Stimulated activated naive CD8-positive, alpha-beta T cell treated with anti-CD3 and anti-CD28 coated beads, Interleukin-15, Interleukin-2, amounts not matched to agents 100 ng/mL and 50 ng/mL, for 24 hours (primary cell): ENCODE data around the gene FBXL3.
A peak's percentile ranks its signal among the peaks of the same experiment; 100 is the strongest.
"Not testable (repeated sequence)": the region's sequence is repeated elsewhere in the genome, so short reads cannot be mapped to it uniquely, and the experiment has no call there.

Experiments used
- H3K27ac Mint-ChIP-seq: one replicate; pipeline ENCODE4 v1.8.0; 2021; ENCODE audit warnings: mild to moderate bottlenecking, mixed read lengths
- H3K27me3 Mint-ChIP-seq: one replicate; pipeline ENCODE4 v1.8.0; 2021; ENCODE audit warnings: mixed read lengths
- H3K36me3 Mint-ChIP-seq: one replicate; pipeline ENCODE4 v1.8.0; 2021; ENCODE audit warnings: low read depth, mixed read lengths
- H3K4me1 Mint-ChIP-seq: one replicate; pipeline ENCODE4 v1.8.0; 2021; ENCODE audit warnings: low read depth, mixed read lengths
- H3K4me3 Mint-ChIP-seq: one replicate; pipeline ENCODE4 v1.8.0; 2021; ENCODE audit warnings: mild to moderate bottlenecking, mixed read lengths
- H3K9me3 Mint-ChIP-seq: one replicate; pipeline ENCODE4 v1.8.0; 2021; ENCODE audit warnings: mixed read lengths

The FBXL3 gene

GRCh38 chr13:76982061-76982460, 44.9 kb downstream of the FBXL3 start:
- Mint-ChIP-seq H3K4me1 (no peaks in the 10 kb centered on the region), H3K27me3 (peaks cover 44% of the 10 kb centered on the region), H3K9me3 (no peaks in the 10 kb centered on the region), H3K27ac (no peak overlapping the region), H3K36me3 (no peaks in the 10 kb centered on the region), H3K4me3 (no peak overlapping the region)

GRCh38 chr13:76980075-76980718, 46.8 kb downstream of the FBXL3 start:
- Mint-ChIP-seq H3K4me1 (peaks cover 4% of the 10 kb centered on the region), H3K27me3 (peaks cover 41% of the 10 kb centered on the region), H3K36me3 (no peaks in the 10 kb centered on the region), H3K4me3 (peak overlapping the region; percentile 45), H3K27ac (no peak overlapping the region), H3K9me3 (no peaks in the 10 kb centered on the region)

GRCh38 chr13:76976929-76977328, 50.0 kb downstream of the FBXL3 start:
- Mint-ChIP-seq H3K9me3 (no peaks in the 10 kb centered on the region), H3K4me3 (no peak overlapping the region), H3K36me3 (no peaks in the 10 kb centered on the region), H3K27me3 (peaks cover 55% of the 10 kb centered on the region), H3K27ac (no peak overlapping the region), H3K4me1 (peaks cover 4% of the 10 kb centered on the region)

GRCh38 chr13:76976490-76976889, 50.5 kb downstream of the FBXL3 start:
- Mint-ChIP-seq H3K27me3 (peaks cover 51% of the 10 kb centered on the region), H3K36me3 (no peaks in the 10 kb centered on the region), H3K4me3 (no peak overlapping the region), H3K9me3 (no peaks in the 10 kb centered on the region), H3K27ac (no peak overlapping the region), H3K4me1 (peaks cover 4% of the 10 kb centered on the region)

- Mint-ChIP-seq H3K36me3 (no peaks in the 10 kb centered on the region), H3K4me3 (no peak overlapping the region), H3K9me3 (no peaks in the 10 kb centered on the region), H3K27me3 (peaks cover 46% of the 10 kb centered on the region), H3K4me1 (peaks cover 4% of the 10 kb centered on the region), H3K27ac (no peak overlapping the region)
Measured at GRCh38 chr13:76975863-76976262, 51.1 kb downstream of the FBXL3 start.

- Mint-ChIP-seq H3K27ac (no peak overlapping the region), H3K4me1 (peaks cover 4% of the 10 kb centered on the region), H3K36me3 (no peaks in the 10 kb centered on the region), H3K4me3 (no peak overlapping the region), H3K9me3 (no peaks in the 10 kb centered on the region), H3K27me3 (peaks cover 44% of the 10 kb centered on the region)
Measured at GRCh38 chr13:76974618-76974975, 52.4 kb downstream of the FBXL3 start.

- Mint-ChIP-seq H3K4me1 (peaks cover 4% of the 10 kb centered on the region), H3K4me3 (no peak overlapping the region), H3K9me3 (no peaks in the 10 kb centered on the region), H3K27me3 (peaks cover 42% of the 10 kb centered on the region), H3K27ac (no peak overlapping the region), H3K36me3 (no peaks in the 10 kb centered on the region)
Measured at GRCh38 chr13:76973920-76974617, 52.9 kb downstream of the FBXL3 start.

GRCh38 chr13:76971851-76972829, 54.8 kb downstream of the FBXL3 start:
- H3K27me3 Mint-ChIP-seq: peaks cover 38% of the 10 kb centered on the region
- H3K4me1 Mint-ChIP-seq: peaks cover 4% of the 10 kb centered on the region
- no peak overlapping the region for H3K27ac Mint-ChIP-seq
- H3K36me3 Mint-ChIP-seq: no peaks in the 10 kb centered on the region
- H3K4me3 Mint-ChIP-seq: no peak overlapping the region
- no peaks in the 10 kb centered on the region for H3K9me3 Mint-ChIP-seq

GRCh38 chr13:76971215-76971614, 55.7 kb downstream of the FBXL3 start:
- no peaks in the 10 kb centered on the region for H3K4me1 Mint-ChIP-seq
- H3K27me3 Mint-ChIP-seq: peaks cover 33% of the 10 kb centered on the region
- H3K36me3 Mint-ChIP-seq: no peaks in the 10 kb centered on the region
- no peaks in the 10 kb centered on the region for H3K9me3 Mint-ChIP-seq
- no peak overlapping the region for H3K27ac Mint-ChIP-seq
- H3K4me3 Mint-ChIP-seq: no peak overlapping the region

GRCh38 chr13:76969488-76970365, 57.2 kb downstream of the FBXL3 start:
- no peaks in the 10 kb centered on the region for H3K36me3 Mint-ChIP-seq
- peaks cover 29% of the 10 kb centered on the region for H3K27me3 Mint-ChIP-seq
- no peak overlapping the region for H3K4me3 Mint-ChIP-seq
- H3K27ac Mint-ChIP-seq: no peak overlapping the region
- H3K9me3 Mint-ChIP-seq: no peaks in the 10 kb centered on the region
- H3K4me1 Mint-ChIP-seq: no peaks in the 10 kb centered on the region

- no peaks in the 10 kb centered on the region for H3K4me1 Mint-ChIP-seq
- peaks cover 17% of the 10 kb centered on the region for H3K27me3 Mint-ChIP-seq
- H3K9me3 Mint-ChIP-seq: no peaks in the 10 kb centered on the region
- H3K36me3 Mint-ChIP-seq: no peaks in the 10 kb centered on the region
- no peak overlapping the region for H3K27ac Mint-ChIP-seq
- H3K4me3 Mint-ChIP-seq: no peak overlapping the region
Measured at GRCh38 chr13:76968041-76968440, 58.9 kb downstream of the FBXL3 start.

- H3K27me3 Mint-ChIP-seq: peaks cover 8% of the 10 kb centered on the region
Measured at GRCh38 chr13:76967031-76967430, 59.9 kb downstream of the FBXL3 start.

GRCh38 chr13:76965759-76966421, 61.1 kb downstream of the FBXL3 start:
- H3K27me3 Mint-ChIP-seq: peaks cover 5% of the 10 kb centered on the region
- no peak overlapping the region for H3K27ac Mint-ChIP-seq
- H3K4me1 Mint-ChIP-seq: no peaks in the 10 kb centered on the region
- H3K4me3 Mint-ChIP-seq: no peak overlapping the region
- no peaks in the 10 kb centered on the region for H3K36me3 Mint-ChIP-seq
- H3K9me3 Mint-ChIP-seq: peaks cover 5% of the 10 kb centered on the region

More at GRCh38 chr13:76967031-76967430, 59.9 kb downstream of the FBXL3 start:
- Mint-ChIP-seq H3K36me3 (no peaks in the 10 kb centered on the region), H3K27ac (no peak overlapping the region), H3K9me3 (no peaks in the 10 kb centered on the region), H3K4me3 (no peak overlapping the region), H3K4me1 (no peaks in the 10 kb centered on the region)

GRCh38 chr13:76959734-76960133, 67.2 kb downstream of the FBXL3 start:
- not testable (repeated sequence) for H3K4me1 Mint-ChIP-seq, H3K4me3 Mint-ChIP-seq, H3K27ac Mint-ChIP-seq, H3K36me3 Mint-ChIP-seq, H3K27me3 Mint-ChIP-seq
- peaks cover 21% of the 10 kb centered on the region for H3K9me3 Mint-ChIP-seq
